Gastrocnemius medialis (tissue), 4 donors: ENCODE results near the gene AP5Z1. TPM values are rescaled to one million over a fixed set of nuclear protein-coding genes. Genes with fewer than 3 reads are reported as not detected.
A peak's percentile ranks its signal among the peaks of the same experiment; 100 is the strongest.

Experiments
- ATAC-seq, 2 donors: fragments of 150-250 bp; one replicate each; pipeline ENCODE4 v1.9.1; 2016
- DNase-seq, 2 donors: peaks; one replicate each; pipeline ENCODE4 v3.0.0-alpha.2; 2019
- H3K27ac ChIP-seq, 4 donors: fragments of 200-600 bp; sonication (generic); 1 replicate in 1 of 4; 2 replicates in 3 of 4; pipeline ENCODE4 v1.5.1; 2016 to 2018; ENCODE audit warnings: mild to moderate bottlenecking in 2 of 4, moderate library complexity in 1 of 4
- H3K27me3 ChIP-seq, 3 donors: fragments of 200-600 bp; sonication (generic) in 2 of 3; 1 replicate in 1 of 3; 2 replicates in 2 of 3; pipeline versions ENCODE4 v1.5.1 to v1.6.0; 2016 to 2019; ENCODE audit warnings: mild to moderate bottlenecking in 1 of 3, moderate library complexity in 1 of 3
- H3K36me3 ChIP-seq, 2 donors: fragments of 200-600 bp; sonication (generic) in 1 of 2; one replicate each; pipeline ENCODE4 v1.5.1; 2017 to 2018
- H3K4me1 ChIP-seq, 2 donors: fragments of 200-600 bp; sonication (generic) in 1 of 2; one replicate each; pipeline ENCODE4 v1.5.1; 2016 to 2017; ENCODE audit warnings: mild to moderate bottlenecking in 2 of 2
- H3K4me3 ChIP-seq, 4 donors: fragments of 200-600 bp; sonication (generic) in 3 of 4; 1 replicate in 1 of 4; 2 replicates in 3 of 4; pipeline ENCODE4 v1.5.1; 2016 to 2019; ENCODE audit warnings: mild to moderate bottlenecking in 2 of 4
- H3K9me3 ChIP-seq, 3 donors: fragments of 200-600 bp; sonication (generic) in 2 of 3; 1 replicate in 1 of 3; 2 replicates in 2 of 3; pipeline ENCODE4 v1.5.1; 2016 to 2019
- POLR2A ChIP-seq, 2 donors: fragments of 450-650 bp; IDR thresholded peaks; one replicate each; pipeline ENCODE4 v1.6.1; 2017; ENCODE audit warnings: antibody characterized with exemption in 2 of 2, mild to moderate bottlenecking in 2 of 2, moderate library complexity in 2 of 2
- in situ Hi-C, 4 donors: fragments of 200-750 bp; cut with MboI; loops; one replicate each; pipeline versions ENCODE4 v1.15.0 to v1.8.0; 2017; ENCODE audit warnings: low sequenced_read_pairs in 4 of 4
- intact Hi-C: fragments of 100-400 bp; cut with DNase I; formaldehyde crosslinking; loops from one replicate; pipeline ENCODE4 v1.15.1; 2023; ENCODE audit warnings: low total_unique reads
- total RNA-seq, 4 donors: library from RNA; depleted of rRNA; stranded (reverse); fragments of >200 nt; gene quantifications; one replicate each; pipeline versions ENCODE4 v1.1.0 to v1.2.3, GENCODE V29; 2016
- TF ChIP-seq, protein P1 (sequence below), 5 experiments: fragments of 450-650 bp in 3 of 5; fragments of 200-600 bp in 2 of 5; sonication (generic) in 2 of 5; IDR thresholded peaks in 4 of 5; conservative IDR thresholded peaks in 1 of 5; 1 replicate in 4 of 5; 2 replicates in 1 of 5; pipeline ENCODE4 v1.5.1; 2016 to 2019; ENCODE audit warnings: antibody characterized with exemption in 5 of 5, mild to moderate bottlenecking in 3 of 5, moderate library complexity in 3 of 5

The AP5Z1 gene
- total RNA-seq, 4 donors from 2014 or later: 10.2 to 18.1 (median 14.6) TPM

DNA sequence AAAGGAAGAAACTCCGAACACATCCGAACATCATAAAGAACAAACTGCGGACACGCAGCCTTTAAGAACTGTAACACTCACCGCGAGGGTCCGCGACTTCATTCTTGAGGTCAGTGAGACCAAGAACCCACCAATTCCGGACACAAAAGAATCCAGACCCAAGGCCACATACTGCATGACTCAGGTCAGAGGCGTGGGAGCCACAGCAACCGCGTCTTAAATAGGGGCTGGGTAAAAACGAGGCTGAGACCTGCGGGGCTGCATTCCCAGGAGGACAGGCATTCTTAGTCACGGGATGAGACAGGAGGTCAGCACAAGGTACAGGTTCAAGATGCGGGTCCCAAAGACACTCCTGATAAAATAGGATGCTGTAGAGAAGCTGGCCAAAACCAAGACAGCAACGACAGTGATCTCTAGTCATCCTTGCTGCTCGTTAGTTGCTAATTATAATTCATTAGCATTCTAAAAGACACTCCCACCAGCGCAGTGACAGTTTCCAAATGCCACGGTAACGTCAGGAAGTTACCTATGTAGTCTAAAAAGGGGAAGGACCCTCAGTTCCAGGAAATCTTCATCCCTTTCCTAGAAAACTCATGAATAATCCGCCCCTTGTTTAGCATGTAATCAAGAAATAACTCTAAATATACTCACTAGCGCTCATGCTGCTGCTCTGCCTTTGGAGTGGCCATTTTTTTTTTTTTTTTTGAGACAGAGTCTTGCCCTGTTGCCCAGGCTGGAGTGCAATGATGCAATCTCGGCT lies 19.3 kb downstream of the AP5Z1 start:
- H3K4me3 ChIP-seq: no peak overlapping the region
- intact Hi-C loops: loop anchor here (10.0 kb wide), 1 partner anchor 290 kb away; no protein-coding TSS in a partner anchor
- no peak overlapping the region for H3K27ac ChIP-seq
- DNase-seq: no peak
- no peaks in the 10 kb centered on the region for H3K27me3 ChIP-seq
- in situ Hi-C loops: loop anchor here in 1 of 4 donors (10.0 kb wide), 1 partner anchor 90 kb away; the partner anchor contains the start of gene RADIL
- peaks cover 0 to 9% of the 10 kb centered on the region in 2 donors for H3K4me1 ChIP-seq
- peaks cover 0 to 11% of the 10 kb centered on the region in 2 donors for H3K36me3 ChIP-seq
- no peaks in the 10 kb centered on the region for H3K9me3 ChIP-seq
- TF ChIP-seq, protein P1, sequence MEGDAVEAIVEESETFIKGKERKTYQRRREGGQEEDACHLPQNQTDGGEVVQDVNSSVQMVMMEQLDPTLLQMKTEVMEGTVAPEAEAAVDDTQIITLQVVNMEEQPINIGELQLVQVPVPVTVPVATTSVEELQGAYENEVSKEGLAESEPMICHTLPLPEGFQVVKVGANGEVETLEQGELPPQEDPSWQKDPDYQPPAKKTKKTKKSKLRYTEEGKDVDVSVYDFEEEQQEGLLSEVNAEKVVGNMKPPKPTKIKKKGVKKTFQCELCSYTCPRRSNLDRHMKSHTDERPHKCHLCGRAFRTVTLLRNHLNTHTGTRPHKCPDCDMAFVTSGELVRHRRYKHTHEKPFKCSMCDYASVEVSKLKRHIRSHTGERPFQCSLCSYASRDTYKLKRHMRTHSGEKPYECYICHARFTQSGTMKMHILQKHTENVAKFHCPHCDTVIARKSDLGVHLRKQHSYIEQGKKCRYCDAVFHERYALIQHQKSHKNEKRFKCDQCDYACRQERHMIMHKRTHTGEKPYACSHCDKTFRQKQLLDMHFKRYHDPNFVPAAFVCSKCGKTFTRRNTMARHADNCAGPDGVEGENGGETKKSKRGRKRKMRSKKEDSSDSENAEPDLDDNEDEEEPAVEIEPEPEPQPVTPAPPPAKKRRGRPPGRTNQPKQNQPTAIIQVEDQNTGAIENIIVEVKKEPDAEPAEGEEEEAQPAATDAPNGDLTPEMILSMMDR (IDR thresholded peaks at IDR 0.05 in 4 of 5, conservative IDR thresholded peaks at IDR 0.05 in 1 of 5): no peak
- TF ChIP-seq POLR2A (IDR thresholded peaks at IDR 0.05): no peak
- no peak for ATAC-seq

DNA sequence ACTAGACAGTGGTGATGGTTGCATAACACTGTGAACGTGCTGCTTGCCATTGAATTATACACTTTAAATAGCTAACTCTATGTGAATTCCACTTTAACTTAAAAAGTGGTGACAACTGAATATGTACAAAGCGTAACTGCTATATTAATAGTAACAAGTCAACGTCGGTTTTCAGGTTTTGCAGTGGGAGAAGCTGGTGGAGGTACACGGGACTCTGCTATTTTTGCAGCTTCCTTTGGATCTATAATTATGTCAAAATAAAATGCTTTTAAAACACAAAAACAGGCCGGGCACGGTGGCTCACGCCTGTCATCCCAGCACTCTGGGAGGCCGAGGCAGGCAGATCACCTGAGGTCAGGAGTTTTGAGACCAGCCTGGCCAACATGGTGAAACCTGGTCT lies 21.0 kb downstream of the AP5Z1 start:
- Histone ChIP-seq H3K27me3 (no peaks in the 10 kb centered on the region), H3K9me3 (no peaks in the 10 kb centered on the region), H3K4me3 (no peak overlapping the region), H3K36me3 (no peaks in the 10 kb centered on the region), H3K27ac (no peak overlapping the region), H3K4me1 (peaks cover 0 to 9% of the 10 kb centered on the region in 2 donors)
- no peak for TF ChIP-seq POLR2A (IDR thresholded peaks at IDR 0.05)
- TF ChIP-seq, protein P1 (IDR thresholded peaks at IDR 0.05 in 4 of 5, conservative IDR thresholded peaks at IDR 0.05 in 1 of 5): no peak
- intact Hi-C loops: loop anchor here (10.0 kb wide), 1 partner anchor 288 kb away; no protein-coding TSS in a partner anchor
- ATAC-seq (no peak), DNase-seq (no peak)
- in situ Hi-C loops: loop anchor here in 1 of 4 donors (10.0 kb wide), 1 partner anchor 88 kb away; the partner anchor contains the start of gene RADIL

DNA sequence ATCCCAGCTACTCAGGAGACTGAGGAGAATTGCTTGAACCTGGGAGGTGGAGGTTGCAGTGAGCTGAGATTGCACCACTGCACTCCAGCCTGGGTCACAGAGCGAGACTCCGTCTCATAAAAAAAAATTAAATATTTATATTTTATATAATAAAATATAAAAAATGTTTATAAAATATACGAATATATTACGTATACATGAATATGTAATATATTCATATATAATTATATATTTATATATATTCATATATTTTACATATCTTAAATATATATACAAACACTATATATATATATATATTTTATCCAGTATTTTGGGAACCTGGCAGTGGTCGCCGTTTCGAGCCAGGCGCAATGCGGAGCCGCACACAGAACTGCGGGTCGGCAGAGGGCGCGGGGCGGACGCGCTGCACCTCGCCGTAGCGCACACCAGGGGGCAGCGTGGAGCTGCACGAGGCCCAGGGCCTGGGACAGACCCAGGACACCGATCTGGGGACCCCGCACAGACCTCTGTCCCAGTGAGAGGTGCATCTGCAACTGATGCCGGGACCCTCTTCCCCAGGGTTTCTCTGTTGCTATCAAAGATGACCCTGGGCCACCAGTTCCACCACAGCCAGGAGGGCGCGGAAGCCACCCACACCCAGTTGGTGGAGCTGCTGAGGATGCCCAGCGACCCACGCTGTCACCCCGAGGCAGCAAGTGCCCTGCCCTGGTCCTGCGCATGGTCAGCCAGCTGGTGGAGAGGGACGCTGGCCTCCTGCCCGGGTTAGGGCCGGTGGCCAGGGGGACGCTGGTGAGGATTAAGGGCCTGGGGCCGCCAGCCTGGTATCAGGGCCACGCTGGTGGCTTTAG lies 22.7 kb downstream of the AP5Z1 start:
- Histone ChIP-seq H3K4me1 (peaks cover 0 to 9% of the 10 kb centered on the region in 2 donors), H3K4me3 (no peak overlapping the region), H3K36me3 (no peaks in the 10 kb centered on the region), H3K27me3 (no peaks in the 10 kb centered on the region), H3K27ac (no peak overlapping the region), H3K9me3 (no peaks in the 10 kb centered on the region)
- in situ Hi-C loops: loop anchor here in 1 of 4 donors (10.0 kb wide), 1 partner anchor 87 kb away; the partner anchor contains the start of gene RADIL
- ATAC-seq (peak; percentile 62 to 73), DNase-seq (no peak)
- TF ChIP-seq, protein P1 (IDR thresholded peaks at IDR 0.05 in 4 of 5, conservative IDR thresholded peaks at IDR 0.05 in 1 of 5): peak; percentile 54 to 88 (median 83)
- TF ChIP-seq POLR2A (IDR thresholded peaks at IDR 0.05): no peak
- intact Hi-C loops: loop anchor here (10.0 kb wide), 1 partner anchor 287 kb away; no protein-coding TSS in a partner anchor

DNA sequence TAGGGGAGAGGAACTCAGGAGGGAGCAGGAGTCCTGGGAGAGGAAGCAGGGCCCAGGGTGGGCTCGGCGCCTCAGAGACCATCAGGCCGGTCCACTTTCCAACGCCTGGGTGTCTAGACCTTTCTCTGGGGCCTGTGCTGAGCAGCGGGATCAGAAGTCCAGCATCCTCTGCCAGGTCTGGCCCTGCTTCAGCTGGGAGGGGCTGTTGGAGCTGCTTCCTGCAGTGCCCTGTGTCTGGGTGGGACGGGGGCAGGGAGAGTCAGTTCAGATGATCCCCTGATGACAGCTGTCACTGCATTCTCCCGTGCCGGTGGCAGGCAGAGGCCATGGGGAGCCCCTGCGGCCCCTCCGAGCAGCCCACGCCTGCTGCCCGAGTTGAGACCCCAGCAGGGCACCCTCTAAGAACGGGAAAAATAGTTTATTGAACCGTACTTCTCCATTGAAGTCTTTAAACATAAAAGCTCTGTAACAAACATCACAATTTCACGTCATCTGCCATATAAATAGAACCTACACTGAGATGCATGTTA lies 23.3 kb downstream of the AP5Z1 start:
- no peak for DNase-seq
- TF ChIP-seq POLR2A (IDR thresholded peaks at IDR 0.05): no peak
- TF ChIP-seq, protein P1 (IDR thresholded peaks at IDR 0.05 in 4 of 5, conservative IDR thresholded peaks at IDR 0.05 in 1 of 5): no peak
- no peaks in the 10 kb centered on the region for H3K36me3 ChIP-seq
- peaks cover 0 to 9% of the 10 kb centered on the region in 2 donors for H3K4me1 ChIP-seq
- H3K9me3 ChIP-seq: no peaks in the 10 kb centered on the region
- peak in 1 of 2 donors; percentile 16 for ATAC-seq
- no peak overlapping the region for H3K4me3 ChIP-seq
- in situ Hi-C loops (loop anchor here in 1 of 4 donors (10.0 kb wide), 1 partner anchor 86 kb away; the partner anchor contains the start of gene RADIL), intact Hi-C loops (loop anchor here (10.0 kb wide), 1 partner anchor 286 kb away; no protein-coding TSS in a partner anchor)
- no peak overlapping the region for H3K27ac ChIP-seq
- H3K27me3 ChIP-seq: no peaks in the 10 kb centered on the region
